ENCODE measurements around the gene YIPF3. TPM values are rescaled to one million over a fixed set of nuclear protein-coding genes. Genes with fewer than 3 reads are reported as not detected.
"Not testable (repeated sequence)": the region's sequence is repeated elsewhere in the genome, so short reads cannot be mapped to it uniquely, and the experiment has no call there.

Gene YIPF3
- total RNA-seq = 10 to 100 TPM; 73.6 to 96.9 (median 84.9) TPM

- H3K36me3 ChIP-seq = peaks cover 56 to 69% (median 64%) of the 10 kb centered on the region in 4 donors
- peak within 1 kb of the TSS; percentile 85 to 89 (median 88) for H3K27ac ChIP-seq (replicated peaks in 1 of 4)
- H3K4me3 ChIP-seq = peak within 1 kb of the TSS; percentile 77 to 92 (median 86)
- peak; percentile 99 for DNase-seq (ENCODE audit: extremely low spot score)
- H3K4me1 ChIP-seq = peaks cover 41 to 56% (median 51%) of the 10 kb centered on the region in 4 donors
- H3K27me3 ChIP-seq = no peaks in the 10 kb centered on the region
- WGBS = 0% methylated on average over 54 of the region's 57 CpGs
- no peaks in the 10 kb centered on the region for H3K9me3 ChIP-seq
- TF ChIP-seq EP300 (IDR thresholded peaks at IDR 0.05) (no peak), CTCF (IDR thresholded peaks at IDR 0.05) (peak in 1 of 3 experiments; percentile 11), POLR2AphosphoS5 (IDR thresholded peaks at IDR 0.05) (peak; percentile 74 to 87), POLR2A (IDR thresholded peaks at IDR 0.05; ENCODE audit: low read depth) (no peak)
- intact Hi-C loops (cut with DNase I) = loop anchor here (10.0 kb wide), 1 partner anchor 342 kb away; the partner anchor contains the start of gene SRF
Observed at GRCh38 chr6:43516697-43517504, at the start of gene YIPF3, which contains the start of gene POLR1C. YIPF3 (minus strand) TSS chr6:43516926; CDS start chr6:43516807, 119 bp downstream. POLR1C (plus strand) TSS chr6:43517089; CDS start chr6:43517110, 21 bp downstream.

GRCh38 chr6:43559328-43559727 lies 42.6 kb upstream of the YIPF3 start:
- intact Hi-C loops (cut with DNase I) = no loop called here
- no peak for TF ChIP-seq POLR2AphosphoS5 (IDR thresholded peaks at IDR 0.05)
- TF ChIP-seq POLR2A (IDR thresholded peaks at IDR 0.05; ENCODE audit: low read depth) = no peak
- TF ChIP-seq EP300 (IDR thresholded peaks at IDR 0.05) = no peak
- TF ChIP-seq CTCF (IDR thresholded peaks at IDR 0.05) = no peak
- no peaks in the 10 kb centered on the region for H3K4me1 ChIP-seq
- no peaks in the 10 kb centered on the region for H3K27me3 ChIP-seq
- no peak overlapping the region for H3K27ac ChIP-seq (replicated peaks in 1 of 4)
- no peaks in the 10 kb centered on the region for H3K9me3 ChIP-seq
- DNase-seq (ENCODE audit: extremely low spot score) = no peak
- H3K36me3 ChIP-seq = peaks cover 69 to 100% (median 98%) of the 10 kb centered on the region in 4 donors
- no peak overlapping the region for H3K4me3 ChIP-seq

- H3K9me3 ChIP-seq; H3K27me3 ChIP-seq; H3K27ac ChIP-seq (replicated peaks in 1 of 4); H3K4me3 ChIP-seq; DNase-seq (ENCODE audit: extremely low spot score); H3K4me1 ChIP-seq; intact Hi-C loops (cut with DNase I): not testable (repeated sequence)
- peaks cover 58 to 100% (median 98%) of the 10 kb centered on the region in 4 donors for H3K36me3 ChIP-seq
- 97% methylated on average over 7 of the region's 7 CpGs for WGBS
Observed at GRCh38 chr6:43557620-43558019, 40.9 kb upstream of the YIPF3 start.

- Histone ChIP-seq H3K27me3 (no peaks in the 10 kb centered on the region), H3K4me1 (no peaks in the 10 kb centered on the region), H3K9me3 (no peaks in the 10 kb centered on the region), H3K4me3 (no peak overlapping the region), H3K27ac (replicated peaks in 1 of 4) (no peak overlapping the region), H3K36me3 (peaks cover 57 to 100% (median 96%) of the 10 kb centered on the region in 4 donors)
- WGBS = 84% methylated on average over 3 of the region's 3 CpGs
- no peak for DNase-seq (ENCODE audit: extremely low spot score)
- TF ChIP-seq EP300 (IDR thresholded peaks at IDR 0.05) (no peak), POLR2A (IDR thresholded peaks at IDR 0.05; ENCODE audit: low read depth) (no peak), POLR2AphosphoS5 (IDR thresholded peaks at IDR 0.05) (no peak), CTCF (IDR thresholded peaks at IDR 0.05) (no peak)
- intact Hi-C loops (cut with DNase I) = no loop called here
Observed at GRCh38 chr6:43547222-43547621, 30.5 kb upstream of the YIPF3 start.

- Histone ChIP-seq H3K4me3 (no peak overlapping the region), H3K4me1 (no peaks in the 10 kb centered on the region), H3K27me3 (no peaks in the 10 kb centered on the region), H3K27ac (replicated peaks in 1 of 4) (no peak overlapping the region), H3K9me3 (no peaks in the 10 kb centered on the region), H3K36me3 (peaks cover 39 to 100% (median 91%) of the 10 kb centered on the region in 4 donors)
- intact Hi-C loops (cut with DNase I) = no loop called here
- no peak for TF ChIP-seq POLR2A (IDR thresholded peaks at IDR 0.05; ENCODE audit: low read depth)
- TF ChIP-seq EP300 (IDR thresholded peaks at IDR 0.05) = no peak
- no peak for TF ChIP-seq POLR2AphosphoS5 (IDR thresholded peaks at IDR 0.05)
- TF ChIP-seq CTCF (IDR thresholded peaks at IDR 0.05) = no peak
- WGBS = 67% methylated on average over 4 of the region's 4 CpGs
- no peak for DNase-seq (ENCODE audit: extremely low spot score)
Observed at GRCh38 chr6:43544461-43544860, 27.7 kb upstream of the YIPF3 start.

All from esophagus muscularis mucosa (tissue), 4 donors.